GM12891 (cell line): Measurements from ENCODE around the gene MAP3K7.

ENCODE experiments used
- PAX5 ChIP-seq: IDR thresholded peaks from 2 replicates; pipeline ENCODE4 v1.6.1; 2011; ENCODE audit warnings: low read length, moderate library complexity, mild to moderate bottlenecking; ENCODE audit not compliant: insufficient read depth, severe bottlenecking
- POLR2A ChIP-seq: IDR thresholded peaks from 2 replicates; pipeline ENCODE4 v1.6.1; 2011; ENCODE audit warnings: low read depth, low read length, control low read depth
- POLR2AphosphoS5 ChIP-seq: IDR thresholded peaks from 2 replicates; pipeline ENCODE4 v1.6.1; 2011; ENCODE audit warnings: low read depth, low read length, control low read depth
- POU2F2 ChIP-seq: IDR thresholded peaks from 2 replicates; pipeline ENCODE4 v1.6.1; 2011; ENCODE audit warnings: low read depth, mild to moderate bottlenecking, control low read depth, low read length, moderate library complexity
- SPI1 ChIP-seq: IDR thresholded peaks from 2 replicates; pipeline ENCODE4 v1.6.1; 2011; ENCODE audit warnings: low read depth, low read length, control low read depth
- TAF1 ChIP-seq: IDR thresholded peaks from 2 replicates; pipeline ENCODE4 v1.6.1; 2011; ENCODE audit warnings: low read depth, low read length, control low read depth

- TF ChIP-seq POLR2A: no peak
- TF ChIP-seq POLR2AphosphoS5: no peak
- no peak for TF ChIP-seq TAF1
- TF ChIP-seq SPI1: no peak
- no peak for TF ChIP-seq POU2F2
- no peak for TF ChIP-seq PAX5
Measured at GRCh38 chr6:90478789-90479602, 107.9 kb downstream of the MAP3K7 start.
